HPDE6-E6E7 (cell line): ENCODE results near the gene RUSC1.
A peak's percentile ranks its signal among the peaks of the same experiment; 100 is the strongest.

Experiments
- DNase-seq: peaks from one replicate; pipeline ENCODE4 v3.0.0; 2011; ENCODE audit warnings: missing footprints; ENCODE audit errors: extremely low spot score

Gene RUSC1

DNA sequence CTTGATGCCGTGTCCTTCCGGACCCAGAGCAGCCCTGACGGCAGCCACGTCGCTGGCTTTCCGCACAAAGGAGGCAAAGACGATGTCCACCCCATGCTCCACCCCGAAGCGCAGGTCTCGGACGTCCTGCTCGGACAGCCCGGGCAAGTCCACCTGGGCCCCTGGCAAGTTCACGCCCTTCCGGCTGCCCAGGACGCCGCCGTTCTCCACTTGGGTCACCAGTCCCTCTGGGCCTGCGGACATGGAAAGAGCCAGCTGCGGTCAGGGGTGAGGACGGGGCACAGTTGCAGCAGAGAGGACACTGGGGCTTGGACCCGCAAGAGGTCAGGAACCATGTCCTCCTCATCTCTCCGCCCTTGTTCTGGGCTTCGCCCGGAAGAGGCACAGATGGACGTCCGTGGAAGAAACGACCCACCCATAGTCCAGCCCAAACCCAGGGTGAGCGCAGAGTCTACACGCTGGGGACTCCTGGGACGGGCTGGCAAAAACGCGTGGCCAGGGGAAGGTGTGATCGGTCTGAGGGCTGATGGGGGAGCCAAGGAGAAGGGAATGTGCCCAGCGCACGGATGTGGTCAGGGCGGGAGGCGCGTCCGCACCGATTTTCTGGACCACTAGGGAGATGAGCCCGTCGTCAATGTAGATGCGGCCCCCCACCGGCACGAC is 26.0 kb upstream of the RUSC1 start:
- DNase-seq: no peak

DNA sequence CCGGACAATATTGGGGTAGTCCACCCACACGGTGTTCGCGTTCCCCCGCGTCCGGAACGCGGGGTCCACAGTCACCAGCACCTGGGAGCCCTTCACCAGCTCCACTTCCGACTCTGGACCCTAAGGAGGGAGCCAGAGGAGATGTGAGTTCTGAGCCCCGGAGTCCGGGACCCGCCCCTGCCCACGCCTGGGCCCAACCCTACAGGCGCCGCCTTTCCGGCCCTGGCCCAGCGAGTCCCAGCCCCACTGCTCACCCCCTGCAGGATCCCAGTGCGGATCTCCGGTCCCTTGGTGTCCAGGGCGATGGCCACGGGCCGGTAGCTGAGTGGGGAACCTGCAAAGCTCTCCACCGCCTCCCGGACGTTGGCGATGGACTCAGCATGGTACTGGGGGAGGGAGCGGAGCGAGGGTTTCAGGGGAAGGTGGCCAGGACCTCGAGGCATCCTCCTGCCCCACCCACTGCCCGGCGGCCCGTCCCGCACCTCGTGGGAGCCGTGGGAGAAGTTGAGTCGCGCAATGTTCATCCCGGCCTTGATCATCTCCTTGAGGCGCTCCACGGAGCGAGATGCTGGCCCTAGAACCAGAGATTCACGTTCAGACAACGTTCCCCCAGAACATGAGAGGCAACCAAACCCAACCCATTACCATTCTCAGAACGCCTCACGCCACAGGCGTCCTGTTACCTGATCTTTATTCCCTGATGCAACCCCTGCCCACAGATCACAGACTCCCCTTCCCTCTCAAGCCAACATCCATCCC is 25.3 kb upstream of the RUSC1 start:
- no peak for DNase-seq

DNA sequence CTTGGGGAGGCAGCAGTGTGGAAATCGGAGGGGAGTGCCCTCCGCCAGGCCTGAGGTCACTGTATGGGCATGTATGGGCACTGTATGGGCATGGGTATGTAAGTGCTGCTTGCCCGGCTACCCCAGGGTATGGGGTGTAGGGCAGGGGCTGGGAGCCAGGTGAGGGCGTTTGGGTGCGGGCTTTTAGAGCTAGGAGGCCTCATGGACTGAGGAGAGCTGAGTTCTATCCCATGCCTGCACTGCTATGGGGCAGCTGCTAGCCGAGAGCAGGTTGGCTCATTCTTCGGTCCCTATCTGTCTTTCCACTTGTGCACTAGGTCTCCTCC is 24.8 kb upstream of the RUSC1 start:
- DNase-seq: no peak

DNA sequence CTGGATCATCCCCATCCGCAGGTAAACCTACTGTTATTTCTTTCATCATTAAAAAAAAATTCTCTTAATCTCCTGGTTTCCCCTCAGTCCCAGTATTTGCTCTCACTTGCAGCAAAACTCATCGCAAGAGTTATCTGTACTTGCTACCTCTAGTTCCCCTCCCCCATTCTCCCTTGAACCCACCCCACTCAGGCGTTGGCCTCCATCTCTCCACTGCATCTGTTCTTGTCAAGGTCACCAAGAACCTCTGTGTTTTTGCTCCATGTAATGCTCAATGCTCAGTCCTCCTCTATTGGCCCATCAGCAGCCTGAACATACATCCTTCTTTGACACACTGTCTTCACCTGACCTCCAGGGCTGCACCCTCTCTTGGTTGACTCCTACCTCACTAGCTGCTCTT is 24.0 kb upstream of the RUSC1 start:
- no peak for DNase-seq

DNA sequence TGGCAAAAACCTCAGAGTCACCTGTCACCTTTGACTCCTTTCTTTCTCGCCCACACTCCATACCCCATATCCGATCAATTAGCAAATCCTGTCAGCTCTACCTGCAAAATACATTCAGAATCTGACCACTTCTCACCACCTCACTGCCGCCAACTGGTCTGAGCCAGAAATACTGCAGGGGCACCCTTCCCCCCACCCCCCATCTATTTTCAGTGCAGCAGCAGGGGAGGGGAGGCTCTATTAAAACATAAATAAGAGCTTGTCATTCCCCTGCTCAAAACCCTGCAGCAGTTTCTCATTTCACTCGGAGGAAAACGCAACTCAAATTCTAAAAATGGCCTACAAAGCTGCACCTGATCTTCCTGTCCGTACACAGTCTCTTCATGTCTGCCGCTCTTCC is 23.3 kb upstream of the RUSC1 start:
- DNase-seq: no peak

DNA sequence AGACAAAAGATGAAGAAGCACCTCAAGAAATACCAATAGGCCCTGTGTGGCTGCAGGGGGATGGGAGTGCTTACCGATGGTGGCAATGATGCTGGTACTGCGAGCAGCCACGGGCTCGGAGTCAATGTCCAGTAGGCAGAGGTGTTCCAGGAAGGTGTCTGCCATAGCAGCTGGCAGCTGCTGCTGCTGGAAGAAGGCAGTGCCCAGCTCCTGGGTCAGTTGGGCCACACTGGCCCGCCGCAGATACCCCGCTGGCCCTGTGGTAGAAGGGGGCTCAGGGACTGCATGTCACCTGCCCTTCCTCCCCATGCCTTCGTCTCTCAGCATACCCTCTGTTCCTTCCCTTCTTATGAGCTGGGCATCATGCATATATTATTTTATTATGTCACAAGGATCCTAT is 20.7 kb upstream of the RUSC1 start:
- no peak for DNase-seq

DNA sequence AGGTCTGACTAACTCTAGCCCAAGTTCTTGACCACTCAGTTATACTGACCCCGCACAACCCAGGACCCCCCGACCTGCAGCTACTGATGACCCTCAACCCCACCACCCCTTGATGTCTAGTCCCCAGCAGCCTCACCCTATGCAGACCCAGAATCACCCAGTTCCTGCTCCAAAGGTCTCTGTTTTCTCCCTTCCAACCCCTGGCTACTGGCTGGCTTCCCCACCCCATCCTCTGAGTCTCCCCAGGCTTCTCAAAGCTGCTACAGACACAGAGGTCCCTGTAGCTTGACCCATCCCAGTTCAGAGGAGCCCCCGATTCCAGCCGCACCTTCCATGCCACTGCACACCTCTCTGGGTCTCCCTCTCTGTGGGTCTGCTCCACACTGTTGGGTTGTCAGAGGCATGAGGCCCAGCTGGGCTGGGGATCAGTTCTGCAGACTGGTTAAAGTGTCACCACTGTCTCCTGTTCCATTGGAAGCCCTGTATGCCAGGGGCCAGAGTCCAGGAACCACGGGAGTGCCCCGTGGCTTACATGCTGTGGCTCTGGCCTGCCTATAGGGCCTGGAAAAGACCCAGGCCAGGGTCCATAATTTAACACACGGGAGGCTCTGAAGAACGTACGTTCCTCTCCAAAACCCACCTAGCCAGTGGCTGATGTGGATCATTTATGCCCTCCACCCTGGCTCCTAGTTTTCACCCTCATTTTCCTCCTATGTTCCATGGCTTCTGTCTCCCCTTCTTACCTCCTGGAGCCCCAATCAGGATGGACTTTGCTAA is 20.0 kb upstream of the RUSC1 start:
- DNase-seq: no peak

DNA sequence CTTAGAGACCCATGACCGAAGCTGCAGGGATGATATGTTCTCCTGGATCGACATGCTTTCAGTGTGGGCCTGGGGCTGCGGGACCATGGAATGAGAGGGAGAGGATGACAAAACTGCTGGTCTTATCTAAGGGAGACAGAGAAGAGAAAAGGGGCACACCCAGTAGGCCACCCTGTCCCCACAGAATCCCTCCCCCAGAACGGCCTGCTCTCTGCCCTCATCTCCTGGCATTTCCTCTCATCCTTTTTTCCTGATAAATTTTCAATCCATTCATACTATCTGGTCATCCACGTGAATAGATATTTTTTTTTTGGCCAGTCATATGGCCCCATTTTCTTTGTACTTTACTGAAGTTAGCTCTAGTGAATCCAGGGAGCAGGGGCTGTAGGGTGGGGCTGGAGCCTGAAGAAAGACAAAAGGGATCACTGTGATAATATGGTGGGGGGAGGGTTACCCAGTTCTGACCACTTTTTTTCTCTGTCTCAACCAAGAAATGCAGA is 19.3 kb upstream of the RUSC1 start, which contains the start of gene PKLR:
Gene PKLR (minus strand): TSS at position 97 of the 500 bp plus-strand sequence. CDS start 43 bp downstream, at position 54.
- DNase-seq: no peak

DNA sequence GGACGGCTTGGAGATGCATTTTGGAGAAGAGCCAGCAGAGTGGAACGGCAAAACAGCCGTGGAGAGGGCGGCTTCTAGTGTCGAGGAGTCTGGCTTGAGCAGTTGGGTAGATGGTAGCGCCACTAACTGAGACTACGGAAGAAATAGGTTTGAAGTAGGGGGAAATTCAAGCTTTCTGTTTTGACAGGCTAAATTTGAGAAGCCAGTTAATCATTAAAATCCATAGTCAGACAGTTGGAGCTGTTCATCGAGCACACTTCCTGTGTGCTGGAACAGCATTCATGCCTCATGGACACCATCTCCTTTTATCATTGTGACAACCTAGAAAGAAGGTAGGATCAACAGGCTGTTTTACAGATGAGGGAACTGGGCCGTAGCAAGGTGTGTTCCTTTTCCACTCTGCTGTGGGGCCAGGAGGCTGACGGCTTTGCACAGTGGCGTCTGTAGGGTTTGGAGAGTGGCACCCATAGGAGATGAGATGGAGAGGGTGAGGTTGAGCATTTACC is 16.1 kb upstream of the RUSC1 start:
- DNase-seq: no peak

DNA sequence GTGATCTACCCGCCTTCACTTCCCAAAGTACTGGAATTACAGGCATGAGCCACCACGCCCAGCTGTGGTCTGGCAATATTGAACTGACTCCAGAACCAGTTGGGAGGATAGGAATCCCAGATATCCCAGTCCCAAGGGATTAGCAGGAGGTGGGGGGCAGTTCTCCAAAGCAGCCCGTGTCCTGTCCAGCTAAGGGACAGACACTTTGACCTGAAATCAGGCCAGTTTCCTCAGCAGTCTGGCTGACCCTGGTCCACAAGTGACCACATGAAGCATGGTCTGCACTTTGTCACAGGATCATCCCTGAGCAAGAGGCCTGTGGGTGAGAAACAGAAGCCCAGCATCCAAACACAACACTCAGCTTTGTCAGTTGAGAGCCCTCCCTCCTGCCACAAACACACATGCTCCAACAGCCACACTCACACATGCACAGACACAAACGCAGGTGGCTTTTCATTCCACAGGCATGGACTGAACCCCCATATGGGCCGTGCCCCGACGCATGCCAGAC is 14.8 kb upstream of the RUSC1 start:
- DNase-seq: no peak

DNA sequence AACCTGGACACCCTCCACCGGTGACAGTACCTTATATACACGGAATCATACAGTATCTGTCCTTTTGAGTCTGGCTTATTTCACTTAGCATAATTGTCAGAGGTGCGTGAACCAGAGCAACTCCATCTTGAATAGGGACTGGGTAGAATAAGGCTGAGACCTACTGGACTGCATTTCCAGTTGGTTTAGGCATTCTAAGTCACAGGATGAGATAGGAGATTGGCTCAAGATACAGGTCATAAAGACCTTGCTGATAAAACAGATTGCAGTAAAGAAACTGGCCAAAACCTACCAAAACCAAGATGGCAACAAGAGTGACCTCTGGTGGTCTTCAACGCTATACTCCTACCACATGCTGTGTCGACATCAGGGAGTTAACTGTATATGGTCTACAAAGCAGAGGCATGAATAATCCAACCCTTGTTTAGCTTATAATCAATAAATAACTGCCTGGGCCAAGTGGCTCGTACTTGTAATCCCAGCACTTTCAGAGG is 13.4 kb upstream of the RUSC1 start:
- DNase-seq: no peak

DNA sequence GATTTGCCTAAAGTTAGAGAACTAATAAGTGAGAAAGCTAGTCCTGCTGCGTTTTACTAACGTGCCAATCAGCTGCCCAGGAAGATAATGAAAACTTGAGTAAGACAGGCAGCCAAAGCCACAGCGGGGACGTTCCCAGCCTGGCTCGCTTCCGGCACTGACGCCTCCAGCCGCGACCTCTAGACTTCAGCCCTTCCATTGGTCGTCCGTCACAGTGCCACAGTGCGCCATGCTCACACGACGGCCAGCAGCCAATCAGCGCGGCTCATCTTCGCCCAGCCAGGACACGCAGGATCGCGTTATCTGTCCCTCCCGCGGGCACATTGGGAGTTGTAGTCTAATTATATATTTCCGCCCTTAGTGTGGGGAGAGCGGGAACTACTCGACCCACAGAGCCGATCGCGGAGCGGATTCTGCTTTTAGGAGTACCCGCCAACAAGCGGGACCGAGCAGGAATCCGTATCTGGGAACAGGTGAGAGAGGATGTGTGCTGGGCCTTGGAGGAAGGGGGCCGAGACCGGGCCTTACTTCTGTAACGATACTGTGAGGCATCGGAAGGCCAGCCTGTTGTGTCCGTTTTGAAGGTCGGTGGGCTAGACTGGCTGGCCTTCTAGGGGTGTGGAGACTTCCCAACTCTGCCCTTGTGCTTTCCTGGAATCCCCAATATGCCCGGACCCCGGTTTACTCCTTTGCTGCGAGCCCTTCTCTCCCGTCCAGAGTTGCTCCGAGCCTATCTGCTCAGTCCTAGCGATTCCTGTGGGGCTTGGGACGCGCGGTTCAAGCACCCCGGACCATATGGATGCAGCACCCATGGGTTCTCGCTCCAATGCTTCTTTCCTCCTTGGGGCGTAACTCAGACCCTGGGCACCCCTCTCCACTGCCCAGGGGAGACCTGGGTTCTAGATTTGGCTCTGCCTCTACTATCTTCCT is 11.9 kb upstream of the RUSC1 start, which contains the start of gene FDPS:
Gene FDPS (plus strand): TSS at position 374 of the 930 bp plus-strand sequence. CDS start 924 bp downstream, outside the sequence.
- peak; percentile 98 for DNase-seq

DNA sequence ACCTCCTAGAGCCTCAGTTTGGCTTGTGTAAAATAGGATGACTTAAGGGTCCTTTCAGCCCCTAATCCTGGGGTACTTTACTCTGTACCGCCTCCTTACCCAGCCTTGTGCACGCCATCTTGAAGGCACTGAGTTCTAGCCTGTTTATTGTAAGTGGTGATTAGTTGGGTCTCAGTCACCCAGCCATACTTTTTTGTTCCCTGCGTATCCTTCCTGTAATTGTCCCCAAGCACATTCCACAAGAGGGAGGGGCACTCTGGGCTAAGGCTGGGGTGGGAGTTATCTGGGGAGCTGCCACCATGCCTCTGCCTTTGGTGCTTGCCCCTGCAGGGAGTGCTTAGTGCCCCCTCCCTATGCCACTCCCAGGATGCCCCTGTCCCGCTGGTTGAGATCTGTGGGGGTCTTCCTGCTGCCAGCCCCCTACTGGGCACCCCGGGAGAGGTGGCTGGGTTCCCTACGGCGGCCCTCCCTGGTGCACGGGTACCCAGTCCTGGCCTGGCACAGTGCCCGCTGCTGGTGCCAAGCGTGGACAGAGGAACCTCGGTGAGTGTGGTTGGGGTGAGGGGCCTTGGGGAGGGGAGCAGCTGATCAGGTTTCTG is 11.2 kb upstream of the RUSC1 start:
- no peak for DNase-seq

DNA sequence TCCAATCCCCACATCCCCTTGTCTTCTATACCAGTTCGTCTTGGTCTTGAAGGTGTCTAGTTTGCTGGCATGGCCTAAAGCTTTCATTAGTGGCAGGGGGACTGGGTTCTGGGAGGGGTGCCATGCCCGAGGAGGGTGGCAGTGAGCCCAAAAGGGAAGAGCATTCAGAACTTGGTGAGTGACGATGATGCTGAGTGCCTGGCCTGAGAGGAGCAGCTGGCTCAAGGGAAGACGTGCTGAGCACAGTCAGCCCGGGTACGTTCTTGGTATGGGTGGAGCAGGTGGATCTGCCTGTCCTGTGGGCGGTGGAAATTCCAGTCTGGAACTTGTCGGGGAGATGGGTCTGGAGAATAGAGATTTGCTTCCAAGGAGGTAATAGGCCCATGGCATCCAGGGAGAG is 7.4 kb upstream of the RUSC1 start:
- DNase-seq: no peak

DNA sequence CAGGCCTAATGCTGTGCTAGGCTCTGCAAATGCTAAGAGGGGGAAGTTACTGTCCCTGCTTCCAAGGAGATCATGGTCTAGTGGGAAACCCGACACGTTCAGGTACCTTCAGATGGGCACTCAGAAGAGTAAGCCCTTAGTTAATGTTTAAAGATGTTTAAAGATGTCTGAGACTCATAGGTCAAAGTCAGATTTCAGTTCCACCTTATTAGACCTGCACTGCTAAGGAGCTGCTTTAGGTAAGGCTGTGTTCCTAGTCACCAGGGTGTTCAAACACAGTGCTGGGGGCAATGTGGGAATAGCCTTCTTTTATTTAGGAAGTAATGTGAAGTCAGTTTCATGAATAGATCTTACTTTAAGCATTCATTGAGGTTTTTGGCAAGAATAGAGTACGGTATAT is 3.8 kb upstream of the RUSC1 start:
- DNase-seq: no peak

DNA sequence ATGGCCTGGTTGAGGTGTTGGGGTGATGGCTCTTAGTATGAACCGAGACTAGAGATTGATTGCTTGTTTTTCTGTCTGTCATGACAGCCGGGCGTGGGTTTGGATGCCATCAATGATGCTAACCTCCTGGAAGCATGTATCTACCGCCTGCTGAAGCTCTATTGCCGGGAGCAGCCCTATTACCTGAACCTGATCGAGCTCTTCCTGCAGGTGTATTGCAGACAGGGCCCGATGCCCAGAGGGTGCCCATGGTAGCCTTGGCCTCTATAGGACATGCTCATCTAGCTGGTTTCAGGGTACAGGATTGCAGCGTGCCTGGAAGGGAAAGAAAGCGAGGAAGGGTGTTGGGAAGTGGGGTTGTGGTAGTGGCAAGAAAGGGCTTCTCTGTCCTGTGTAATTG is 2.6 kb upstream of the RUSC1 start:
- no peak for DNase-seq

DNA sequence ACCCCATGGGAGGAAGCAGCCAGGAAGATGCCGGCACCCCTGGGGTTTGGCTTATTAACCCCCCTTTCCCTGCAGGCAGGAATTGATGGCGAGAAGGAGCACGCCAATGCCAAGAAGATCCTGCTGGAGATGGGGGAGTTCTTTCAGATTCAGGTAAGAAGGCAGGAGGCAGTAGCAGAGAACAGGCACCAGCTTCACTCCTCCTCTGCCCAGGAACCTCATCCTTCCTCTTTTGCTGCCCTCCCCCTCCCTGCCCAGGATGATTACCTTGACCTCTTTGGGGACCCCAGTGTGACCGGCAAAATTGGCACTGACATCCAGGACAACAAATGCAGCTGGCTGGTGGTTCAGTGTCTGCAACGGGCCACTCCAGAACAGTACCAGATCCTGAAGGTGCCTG is 1.2 kb upstream of the RUSC1 start:
- no peak for DNase-seq

DNA sequence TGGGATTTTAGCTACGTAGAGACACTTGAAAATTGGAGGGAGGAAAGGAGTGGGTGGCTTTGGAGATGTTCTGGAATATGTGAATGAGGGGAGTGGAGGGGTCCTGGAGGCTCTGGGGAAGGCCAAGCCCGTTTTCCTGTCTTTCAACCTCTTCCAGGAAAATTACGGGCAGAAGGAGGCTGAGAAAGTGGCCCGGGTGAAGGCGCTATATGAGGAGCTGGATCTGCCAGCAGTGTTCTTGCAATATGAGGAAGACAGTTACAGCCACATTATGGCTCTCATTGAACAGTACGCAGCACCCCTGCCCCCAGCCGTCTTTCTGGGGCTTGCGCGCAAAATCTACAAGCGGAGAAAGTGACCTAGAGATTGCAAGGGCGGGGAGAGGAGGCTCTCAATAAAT is 442 bp upstream of the RUSC1 start:
- DNase-seq: no peak

DNA sequence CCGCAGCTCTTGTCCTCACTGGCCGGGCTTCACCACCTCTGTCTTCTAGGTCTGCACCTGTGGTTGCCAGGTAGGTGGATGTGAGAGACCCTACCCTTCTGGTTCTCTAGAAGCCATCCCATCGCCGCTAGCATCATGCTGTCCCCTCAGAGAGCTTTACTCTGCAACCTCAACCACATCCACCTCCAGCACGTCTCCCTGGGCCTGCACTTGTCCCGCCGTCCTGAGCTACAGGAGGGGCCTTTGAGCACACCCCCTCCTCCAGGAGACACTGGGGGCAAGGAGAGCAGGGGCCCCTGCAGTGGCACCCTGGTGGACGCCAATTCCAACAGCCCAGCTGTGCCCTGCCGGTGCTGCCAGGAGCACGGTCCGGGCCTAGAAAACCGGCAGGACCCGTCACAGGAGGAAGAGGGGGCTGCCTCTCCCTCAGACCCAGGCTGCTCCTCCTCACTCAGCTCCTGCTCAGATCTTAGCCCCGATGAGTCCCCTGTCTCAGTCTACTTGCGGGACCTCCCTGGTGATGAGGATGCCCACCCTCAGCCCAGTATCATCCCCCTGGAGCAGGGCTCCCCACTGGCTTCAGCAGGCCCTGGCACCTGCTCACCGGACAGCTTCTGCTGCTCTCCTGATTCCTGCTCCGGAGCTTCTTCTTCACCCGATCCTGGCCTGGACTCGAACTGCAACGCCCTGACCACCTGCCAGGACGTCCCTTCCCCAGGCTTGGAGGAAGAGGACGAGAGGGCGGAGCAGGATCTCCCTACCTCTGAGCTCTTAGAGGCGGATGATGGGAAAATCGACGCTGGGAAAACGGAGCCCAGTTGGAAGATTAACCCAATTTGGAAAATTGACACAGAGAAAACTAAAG is 1.2 kb downstream of the RUSC1 start:
- DNase-seq: no peak
